ENCODE results near the gene GRK5.
A peak's percentile ranks its signal among the peaks of the same experiment; 100 is the strongest.
"Not testable (repeated sequence)": the region's sequence is repeated elsewhere in the genome, so short reads cannot be mapped to it uniquely, and the experiment has no call there.

Gene GRK5

DNA sequence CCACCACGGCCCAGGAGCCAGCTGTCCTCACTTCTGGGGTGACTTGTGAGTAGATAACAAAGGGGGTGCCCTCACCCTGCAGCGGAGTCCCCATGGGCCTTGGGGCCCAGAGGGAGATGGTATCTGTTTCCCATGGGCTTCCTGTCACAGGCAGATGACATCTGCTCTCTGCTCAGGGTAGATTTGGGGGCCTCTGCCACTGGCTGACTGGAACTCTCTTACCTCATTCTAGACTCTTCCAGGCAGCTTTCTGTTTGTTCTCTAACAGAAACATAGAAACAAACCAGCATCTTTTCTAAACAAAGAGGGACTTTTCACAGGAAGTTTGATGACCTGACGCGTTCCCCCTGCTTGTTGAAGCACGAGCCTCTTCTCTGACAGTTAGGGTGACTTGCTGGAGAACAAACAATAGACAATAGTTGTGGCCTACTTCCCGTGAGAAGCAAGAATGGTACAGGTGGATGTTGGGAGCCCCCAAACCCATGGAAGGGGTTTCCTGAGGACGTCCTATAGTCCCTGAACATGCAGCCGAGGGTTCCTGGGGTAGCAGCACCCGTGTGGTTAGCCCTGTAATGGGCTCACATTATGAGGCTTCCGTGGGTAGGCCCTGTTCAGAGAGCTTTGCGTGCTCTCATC is 61.6 kb downstream of the GRK5 start:
- Histone ChIP-seq H2AFZ (ENCODE audit: insufficient read depth, low read length, poor library complexity) (no peak overlapping the region), H3K79me1 (ENCODE audit: low read length) (no peaks in the 10 kb centered on the region), H3K27me3 (ENCODE audit: insufficient read depth, low read length) (peaks cover 2% of the 10 kb centered on the region), H3K4me3 (ENCODE audit: low read depth, low read length) (no peak overlapping the region), H3K23ac (ENCODE audit: low read length) (no peak overlapping the region), H4K91ac (ENCODE audit: low read depth, low read length) (no peak overlapping the region), H3K36me3 (ENCODE audit: control insufficient read depth in 1 of 2, insufficient read depth in 2 of 2, low read length in 2 of 2) (no peaks in the 10 kb centered on the region), H3K79me2 (ENCODE audit: control insufficient read depth, insufficient read depth, low read length, poor library complexity) (no peaks in the 10 kb centered on the region), H3K27ac (ENCODE audit: low read depth, low read length) (no peak overlapping the region), H2AK5ac (ENCODE audit: low read length) (no peak overlapping the region), H2BK12ac (ENCODE audit: low read length) (no peak overlapping the region), H4K12ac (ENCODE audit: low read depth, low read length) (no peak overlapping the region), H3K4ac (ENCODE audit: low read depth, low read length) (no peak overlapping the region), H2BK5ac (ENCODE audit: low read depth, low read length, poor library complexity) (no peak overlapping the region), H3K14ac (ENCODE audit: low read length) (no peak overlapping the region), H3K9me3 (ENCODE audit: insufficient read depth, low read depth, low read length) (peaks cover 2% of the 10 kb centered on the region), H3K18ac (ENCODE audit: low read length) (no peak overlapping the region), H3K4me2 (ENCODE audit: low read length) (no peak overlapping the region), H3K4me1 (ENCODE audit: control insufficient read depth in 1 of 2, insufficient read depth in 2 of 2, low read length in 2 of 2) (peaks cover 4 to 5% of the 10 kb centered on the region in 2 experiments), H3K9ac (ENCODE audit: low read length) (no peak overlapping the region), H4K8ac (ENCODE audit: low read depth, low read length) (no peak overlapping the region), H2BK120ac (ENCODE audit: insufficient read depth, low read length, poor library complexity) (no peak overlapping the region)
- DNase-seq, result no peak
- WGBS (ENCODE audit: extremely low coverage, insufficient coverage, insufficient read length), result no CpG with 5 or more reads among the region's 11 CpGs

DNA sequence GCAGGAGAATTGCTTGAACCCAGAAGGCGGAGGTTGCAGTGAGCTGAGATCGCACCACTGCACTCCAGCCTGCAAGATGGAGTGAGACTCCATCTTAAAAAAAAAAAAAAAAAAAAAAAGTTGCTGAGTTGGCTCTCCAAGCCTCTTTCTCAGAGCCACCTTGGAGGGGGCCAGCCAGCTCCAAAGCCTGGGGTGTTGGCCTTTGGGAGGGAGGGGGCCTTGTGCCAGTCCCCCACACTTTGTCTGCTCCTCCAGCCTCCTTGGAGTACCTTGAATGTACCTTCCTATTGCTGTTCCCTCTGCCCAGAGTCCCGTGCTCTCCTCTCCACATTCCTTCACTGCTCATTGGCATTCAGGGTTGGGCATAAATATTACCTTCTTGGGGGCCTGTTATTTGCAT is 62.4 kb downstream of the GRK5 start:
- H3K4me1 ChIP-seq (ENCODE audit: control insufficient read depth in 1 of 2, insufficient read depth in 2 of 2, low read length in 2 of 2), result peaks cover 4 to 5% of the 10 kb centered on the region in 2 experiments
- no peak overlapping the region for H2BK120ac ChIP-seq (ENCODE audit: insufficient read depth, low read length, poor library complexity)
- H3K27ac ChIP-seq (ENCODE audit: low read depth, low read length), result no peak overlapping the region
- no peaks in the 10 kb centered on the region for H3K36me3 ChIP-seq (ENCODE audit: control insufficient read depth in 1 of 2, insufficient read depth in 2 of 2, low read length in 2 of 2)
- H2BK5ac ChIP-seq (ENCODE audit: low read depth, low read length, poor library complexity), result no peak overlapping the region
- H2BK12ac ChIP-seq (ENCODE audit: low read length), result no peak overlapping the region
- H3K18ac ChIP-seq (ENCODE audit: low read length), result no peak overlapping the region
- DNase-seq, result no peak
- no peak overlapping the region for H3K14ac ChIP-seq (ENCODE audit: low read length)
- peaks cover 2% of the 10 kb centered on the region for H3K27me3 ChIP-seq (ENCODE audit: insufficient read depth, low read length)
- H3K4me2 ChIP-seq (ENCODE audit: low read length), result no peak overlapping the region
- no peak overlapping the region for H3K4me3 ChIP-seq (ENCODE audit: low read depth, low read length)
- H3K9ac ChIP-seq (ENCODE audit: low read length), result no peak overlapping the region
- no peak overlapping the region for H2AFZ ChIP-seq (ENCODE audit: insufficient read depth, low read length, poor library complexity)
- no peak overlapping the region for H4K12ac ChIP-seq (ENCODE audit: low read depth, low read length)
- H3K79me1 ChIP-seq (ENCODE audit: low read length), result no peaks in the 10 kb centered on the region
- H3K23ac ChIP-seq (ENCODE audit: low read length), result no peak overlapping the region
- H2AK5ac ChIP-seq (ENCODE audit: low read length), result no peak overlapping the region
- WGBS (ENCODE audit: extremely low coverage, insufficient coverage, insufficient read length), result no CpG with 5 or more reads among the region's 3 CpGs
- no peak overlapping the region for H3K4ac ChIP-seq (ENCODE audit: low read depth, low read length)
- H4K8ac ChIP-seq (ENCODE audit: low read depth, low read length), result no peak overlapping the region
- no peaks in the 10 kb centered on the region for H3K79me2 ChIP-seq (ENCODE audit: control insufficient read depth, insufficient read depth, low read length, poor library complexity)
- H4K91ac ChIP-seq (ENCODE audit: low read depth, low read length), result no peak overlapping the region
- peaks cover 2% of the 10 kb centered on the region for H3K9me3 ChIP-seq (ENCODE audit: insufficient read depth, low read depth, low read length)

DNA sequence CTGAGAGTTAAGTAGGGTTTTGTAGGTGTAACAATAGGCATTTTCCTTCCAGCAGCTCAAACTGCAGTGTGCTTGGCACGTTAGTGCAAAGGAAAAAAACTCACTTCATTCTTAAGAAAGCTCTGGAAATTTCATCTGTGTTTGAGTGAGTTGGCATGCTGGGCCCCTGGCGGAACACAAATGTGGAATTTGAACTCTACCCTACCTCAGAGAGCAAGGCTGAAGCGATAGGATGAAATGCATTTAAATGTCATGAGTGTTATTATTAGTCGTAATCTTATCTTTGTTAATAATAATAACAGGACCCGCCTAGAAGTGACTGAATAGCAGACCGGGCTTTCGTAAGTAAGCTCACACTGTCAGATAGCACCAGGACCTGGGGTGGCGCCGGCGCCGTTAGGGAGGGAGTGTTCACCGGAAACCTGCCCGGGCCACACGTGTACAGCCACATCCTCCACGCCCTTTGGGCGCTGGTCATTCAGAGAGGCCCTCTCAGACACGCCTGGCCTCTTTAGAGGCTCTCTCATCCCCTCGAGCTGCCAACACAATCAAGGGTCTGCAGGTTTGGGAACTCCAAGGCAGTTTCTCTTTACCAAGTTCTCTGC is 63.5 kb downstream of the GRK5 start:
- DNase-seq, result peak; percentile 80 to 88
- Histone ChIP-seq H2AFZ (ENCODE audit: insufficient read depth, low read length, poor library complexity) (no peak overlapping the region), H3K4ac (ENCODE audit: low read depth, low read length) (no peak overlapping the region), H2BK5ac (ENCODE audit: low read depth, low read length, poor library complexity) (no peak overlapping the region), H2AK5ac (ENCODE audit: low read length) (no peak overlapping the region), H3K79me2 (ENCODE audit: control insufficient read depth, insufficient read depth, low read length, poor library complexity) (no peaks in the 10 kb centered on the region), H3K14ac (ENCODE audit: low read length) (no peak overlapping the region), H3K27me3 (ENCODE audit: insufficient read depth, low read length) (no peaks in the 10 kb centered on the region), H3K9ac (ENCODE audit: low read length) (no peak overlapping the region), H3K4me1 (ENCODE audit: control insufficient read depth in 1 of 2, insufficient read depth in 2 of 2, low read length in 2 of 2) (peaks cover 4 to 5% of the 10 kb centered on the region in 2 experiments), H4K91ac (ENCODE audit: low read depth, low read length) (no peak overlapping the region), H3K27ac (ENCODE audit: low read depth, low read length) (no peak overlapping the region), H3K4me2 (ENCODE audit: low read length) (peak overlapping the region; percentile 24), H3K18ac (ENCODE audit: low read length) (no peak overlapping the region), H3K23ac (ENCODE audit: low read length) (no peak overlapping the region), H4K8ac (ENCODE audit: low read depth, low read length) (no peak overlapping the region), H3K79me1 (ENCODE audit: low read length) (no peaks in the 10 kb centered on the region), H3K9me3 (ENCODE audit: insufficient read depth, low read depth, low read length) (peaks cover 2% of the 10 kb centered on the region), H3K36me3 (ENCODE audit: control insufficient read depth in 1 of 2, insufficient read depth in 2 of 2, low read length in 2 of 2) (no peaks in the 10 kb centered on the region), H2BK12ac (ENCODE audit: low read length) (no peak overlapping the region), H4K12ac (ENCODE audit: low read depth, low read length) (no peak overlapping the region), H3K4me3 (ENCODE audit: low read depth, low read length) (no peak overlapping the region), H2BK120ac (ENCODE audit: insufficient read depth, low read length, poor library complexity) (no peak overlapping the region)
- WGBS (ENCODE audit: extremely low coverage, insufficient coverage, insufficient read length), result no CpG with 5 or more reads among the region's 18 CpGs

DNA sequence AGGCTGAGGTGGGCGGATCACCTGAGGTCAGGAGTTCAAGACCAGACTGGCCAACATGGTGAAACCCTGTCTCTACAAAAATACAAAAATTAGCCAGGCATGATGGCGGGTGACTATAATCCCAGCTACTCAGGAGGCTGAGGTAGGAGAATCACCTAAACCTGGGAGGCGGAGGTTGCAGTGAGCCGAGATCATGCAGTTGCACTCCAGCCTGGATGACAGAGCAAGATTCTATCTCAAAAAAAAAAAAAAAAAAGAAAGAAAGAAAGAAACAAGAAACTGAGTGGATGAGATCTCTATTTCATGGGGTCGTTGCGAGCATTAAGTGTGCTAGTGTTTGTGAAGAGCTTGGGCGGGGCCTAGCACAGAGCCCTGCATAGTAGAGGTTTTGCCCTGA is 65.0 kb downstream of the GRK5 start:
- no CpG with 5 or more reads among the region's 7 CpGs for WGBS (ENCODE audit: extremely low coverage, insufficient coverage, insufficient read length)
- H4K91ac ChIP-seq (ENCODE audit: low read depth, low read length); H3K79me2 ChIP-seq (ENCODE audit: control insufficient read depth, insufficient read depth, low read length, poor library complexity); H2BK12ac ChIP-seq (ENCODE audit: low read length); H4K8ac ChIP-seq (ENCODE audit: low read depth, low read length); H4K12ac ChIP-seq (ENCODE audit: low read depth, low read length); H3K4ac ChIP-seq (ENCODE audit: low read depth, low read length); H2BK5ac ChIP-seq (ENCODE audit: low read depth, low read length, poor library complexity); H3K27ac ChIP-seq (ENCODE audit: low read depth, low read length); H3K14ac ChIP-seq (ENCODE audit: low read length); H3K9me3 ChIP-seq (ENCODE audit: insufficient read depth, low read depth, low read length); DNase-seq; H3K4me1 ChIP-seq (ENCODE audit: control insufficient read depth in 1 of 2, insufficient read depth in 2 of 2, low read length in 2 of 2); H3K27me3 ChIP-seq (ENCODE audit: insufficient read depth, low read length); H3K23ac ChIP-seq (ENCODE audit: low read length); H3K18ac ChIP-seq (ENCODE audit: low read length); H3K4me3 ChIP-seq (ENCODE audit: low read depth, low read length); H2BK120ac ChIP-seq (ENCODE audit: insufficient read depth, low read length, poor library complexity); H2AK5ac ChIP-seq (ENCODE audit: low read length); H3K4me2 ChIP-seq (ENCODE audit: low read length); H3K36me3 ChIP-seq (ENCODE audit: control insufficient read depth in 1 of 2, insufficient read depth in 2 of 2, low read length in 2 of 2); H2AFZ ChIP-seq (ENCODE audit: insufficient read depth, low read length, poor library complexity); H3K79me1 ChIP-seq (ENCODE audit: low read length); H3K9ac ChIP-seq (ENCODE audit: low read length): not testable (repeated sequence)
